Renal cortex interstitium (tissue), 11 donors: ENCODE measurements around the gene LRRC4C. TPM values are rescaled to one million over a fixed set of nuclear protein-coding genes. Genes with fewer than 3 reads are reported as not detected.
"Not testable (repeated sequence)": the region's sequence is repeated elsewhere in the genome, so short reads cannot be mapped to it uniquely, and the experiment has no call there.

ENCODE experiments used
- DNase-seq, 11 donors: peaks; one replicate each; pipeline ENCODE4 v3.0.0-alpha.2; 2013; ENCODE audit warnings: low read depth in 9 of 11, low spot score in 4 of 11; ENCODE audit errors: extremely low read depth in 1 of 11
- polyA plus RNA-seq, 3 donors: library from polyadenylated mRNA; unstranded; fragments of 120-200 nt; gene quantifications; one replicate each; pipeline ENCODE4 v1.2.1, GENCODE V29; 2013; ENCODE audit not compliant: insufficient read length in 3 of 3

Gene LRRC4C
- polyA plus RNA-seq, 3 donors: 12.7 to 17.1 (median 13.0) TPM

- no peak for DNase-seq
Observed at GRCh38 chr11:41010361-41011050, 448.9 kb downstream of the LRRC4C start.

- no peak for DNase-seq
Observed at GRCh38 chr11:41005986-41006385, 453.5 kb downstream of the LRRC4C start.

GRCh38 chr11:41003339-41004282 is 455.8 kb downstream of the LRRC4C start:
- DNase-seq: no peak

DNA sequence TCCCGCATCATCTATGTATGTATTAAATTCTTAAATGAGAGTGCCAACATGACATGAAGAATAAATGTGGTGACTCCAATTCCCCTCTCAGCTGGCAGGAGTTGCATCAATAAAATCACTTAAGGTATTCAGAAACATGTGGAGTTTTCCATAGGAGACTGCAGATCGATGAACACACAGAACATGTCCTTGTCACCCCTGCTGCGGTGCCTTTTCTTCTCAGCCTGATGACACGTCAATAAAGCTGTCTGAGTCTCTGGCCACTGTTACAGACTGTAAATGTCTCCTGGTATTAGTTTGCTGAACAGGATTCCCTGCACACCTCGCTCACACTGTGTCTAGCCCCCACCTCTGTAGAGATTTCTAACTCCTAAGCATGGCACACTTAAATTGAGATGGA is 460.5 kb downstream of the LRRC4C start:
- DNase-seq: no peak

- no peak for DNase-seq
Observed at GRCh38 chr11:40987776-40988435, 471.5 kb downstream of the LRRC4C start.

- DNase-seq: no peak
Observed at GRCh38 chr11:40986320-40986719, 473.1 kb downstream of the LRRC4C start.

GRCh38 chr11:40975076-40975475 is 484.4 kb downstream of the LRRC4C start:
- DNase-seq: no peak

DNA sequence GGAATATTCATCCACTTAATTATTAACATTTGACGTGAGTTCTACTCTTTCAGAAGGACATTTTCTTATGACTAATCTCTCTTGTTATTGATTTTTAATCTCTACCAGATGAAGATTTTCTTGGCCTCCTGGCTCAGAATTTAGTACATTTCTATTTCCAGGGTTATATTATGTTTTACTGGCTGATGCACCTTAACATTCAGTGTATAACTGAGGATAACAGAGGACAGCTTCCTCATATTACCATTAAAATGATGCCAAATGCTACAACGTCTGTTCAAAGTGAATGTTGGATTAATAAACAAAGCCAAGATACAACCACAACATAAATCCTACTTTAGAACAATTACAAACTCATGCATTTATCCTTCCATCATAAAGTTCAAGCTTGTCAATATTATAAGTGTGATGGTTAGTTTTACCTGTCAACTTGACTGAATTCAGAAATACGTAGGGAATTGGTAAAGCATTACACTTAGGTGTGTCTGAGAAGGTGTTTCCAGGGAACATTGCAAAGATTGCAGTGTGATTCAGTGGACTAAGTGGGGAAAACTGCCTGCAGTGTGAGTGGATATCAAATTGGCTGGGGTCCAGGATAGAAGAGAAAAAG is 485.2 kb downstream of the LRRC4C start:
- DNase-seq: no peak

DNA sequence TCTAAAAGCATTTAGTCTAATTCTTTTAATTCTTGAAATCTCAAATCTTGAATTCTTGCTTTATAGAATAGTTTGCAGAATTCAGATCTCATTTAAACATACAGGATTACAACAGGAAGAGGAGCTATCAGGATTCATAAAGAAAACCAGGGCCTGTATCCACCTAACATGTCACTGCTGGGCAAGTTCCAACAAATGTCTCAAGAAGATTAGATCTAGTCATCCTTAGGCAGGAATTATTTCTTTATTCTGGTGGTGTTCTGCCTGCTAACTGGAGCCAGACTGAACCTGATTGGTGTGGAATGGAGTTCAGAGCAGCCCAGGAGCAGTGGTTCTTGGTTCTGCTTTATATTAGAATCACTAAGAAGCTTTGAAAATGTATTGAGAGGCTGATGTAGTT is 500.7 kb downstream of the LRRC4C start:
- DNase-seq: no peak

DNA sequence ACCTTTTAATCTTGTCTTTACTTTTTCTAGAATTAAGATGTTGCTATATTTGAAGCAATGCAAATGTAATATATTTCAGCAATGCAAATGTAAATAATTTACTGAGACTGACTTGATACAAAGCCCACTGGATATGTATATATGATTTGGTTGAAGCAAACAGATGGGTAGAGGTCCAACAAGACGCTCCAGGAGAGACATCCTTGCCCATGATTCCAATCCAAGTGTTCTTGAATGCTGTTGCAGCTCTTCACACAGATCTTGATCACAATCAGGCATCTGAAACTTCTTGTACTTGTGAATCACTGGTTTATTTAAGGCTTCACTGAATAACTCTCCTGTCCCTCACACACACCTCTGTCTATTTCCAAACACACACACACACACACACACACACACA is 507.0 kb downstream of the LRRC4C start:
- DNase-seq: no peak

GRCh38 chr11:40938002-40938401 is 521.5 kb downstream of the LRRC4C start:
- no peak for DNase-seq

- DNase-seq: no peak
Observed at GRCh38 chr11:40924915-40925314, 534.5 kb downstream of the LRRC4C start.

- no peak for DNase-seq
Observed at GRCh38 chr11:40921246-40921645, 538.2 kb downstream of the LRRC4C start.

- not testable (repeated sequence) for DNase-seq
Observed at GRCh38 chr11:40910774-40911173, 548.7 kb downstream of the LRRC4C start.

- no peak for DNase-seq
Observed at GRCh38 chr11:40894501-40894900, 565.0 kb downstream of the LRRC4C start.

DNA sequence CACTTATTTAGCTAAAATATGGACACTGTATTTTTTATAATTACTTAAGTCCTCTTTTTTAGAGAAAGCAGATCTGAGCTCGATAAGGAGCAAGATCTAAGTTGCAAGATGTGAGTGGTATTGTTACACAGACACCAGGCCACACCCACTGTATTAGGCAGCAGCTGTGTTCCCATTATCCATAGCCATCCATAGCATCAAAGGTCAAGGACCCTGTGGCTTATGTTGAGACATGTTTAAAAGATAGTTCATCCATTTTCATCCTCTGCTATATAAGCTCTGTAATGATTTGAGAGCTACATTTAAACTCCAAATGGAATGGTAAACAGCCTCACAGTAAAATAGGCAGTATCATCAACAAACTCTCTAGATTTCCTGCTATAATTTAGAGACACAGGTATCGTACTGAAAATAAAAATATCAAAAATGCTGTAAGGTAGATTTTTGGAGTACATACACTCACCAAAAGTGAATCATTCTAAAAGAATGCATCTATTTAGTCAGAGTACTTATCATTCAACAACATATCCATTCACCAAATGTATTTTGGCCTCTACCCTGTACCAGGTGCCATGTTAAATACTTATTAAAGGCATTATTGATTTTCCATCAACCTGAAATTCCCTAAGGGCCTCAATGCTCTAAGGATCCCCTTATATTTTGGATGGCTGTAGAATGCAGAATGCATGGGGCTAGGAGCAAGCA is 574.0 kb downstream of the LRRC4C start:
- no peak for DNase-seq

GRCh38 chr11:40882301-40882700 is 577.2 kb downstream of the LRRC4C start:
- no peak for DNase-seq

- DNase-seq: no peak
Observed at GRCh38 chr11:40879911-40880310, 579.5 kb downstream of the LRRC4C start.

- no peak for DNase-seq
Observed at GRCh38 chr11:40877981-40878380, 581.5 kb downstream of the LRRC4C start.
